Islet precursor cell (in vitro differentiated cells): ENCODE results near the gene GDPD3.
"Not testable (repeated sequence)": the region's sequence is repeated elsewhere in the genome, so short reads cannot be mapped to it uniquely, and the experiment has no call there.

Experiments used
- DNase-seq: peaks from one replicate; pipeline ENCODE4 v3.0.0-alpha.2; 2018

Gene GDPD3

GRCh38 chr16:30122604-30123160, 9.3 kb upstream of the GDPD3 start:
- DNase-seq, result no peak

DNA sequence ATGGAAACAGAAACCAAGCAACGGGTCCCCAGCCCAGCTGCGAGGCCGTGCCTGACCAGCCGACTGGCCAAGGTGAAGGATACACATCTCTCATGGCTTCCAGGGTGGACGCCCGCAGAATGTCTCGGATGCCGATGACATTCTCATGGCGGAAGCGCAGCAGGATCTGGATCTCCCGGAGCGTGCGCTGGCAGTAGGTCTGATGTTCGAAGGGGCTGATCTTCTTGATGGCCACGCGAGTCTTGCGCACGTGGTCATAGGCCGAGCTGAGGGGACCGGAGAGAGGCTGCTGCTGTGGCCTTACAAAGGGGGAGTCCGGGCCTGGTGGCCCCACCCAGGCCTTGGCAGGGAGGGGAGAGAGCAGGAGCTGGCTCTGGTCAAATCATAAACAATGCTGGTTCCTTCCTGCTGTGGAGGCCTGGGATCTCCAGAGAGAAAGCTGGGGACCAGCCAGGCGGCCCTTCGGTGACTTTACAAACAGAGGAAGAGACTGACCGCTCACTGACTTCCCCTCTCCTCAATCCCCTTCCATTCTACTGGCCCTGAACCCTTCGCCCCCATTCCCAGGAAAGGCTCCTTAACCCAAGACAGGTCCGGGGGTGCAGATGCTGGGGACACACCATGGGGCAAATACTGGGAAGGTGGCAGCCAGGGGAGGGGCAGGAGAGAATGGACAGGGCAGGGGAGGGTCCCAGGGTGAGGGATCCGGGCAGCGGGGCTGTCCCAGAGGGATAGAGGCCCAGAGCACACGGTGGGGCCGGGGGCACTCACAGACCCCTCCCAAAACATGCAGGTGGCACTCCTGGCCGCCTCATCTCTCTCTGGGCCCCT, 8.6 kb upstream of the GDPD3 start:
- no peak for DNase-seq

DNA sequence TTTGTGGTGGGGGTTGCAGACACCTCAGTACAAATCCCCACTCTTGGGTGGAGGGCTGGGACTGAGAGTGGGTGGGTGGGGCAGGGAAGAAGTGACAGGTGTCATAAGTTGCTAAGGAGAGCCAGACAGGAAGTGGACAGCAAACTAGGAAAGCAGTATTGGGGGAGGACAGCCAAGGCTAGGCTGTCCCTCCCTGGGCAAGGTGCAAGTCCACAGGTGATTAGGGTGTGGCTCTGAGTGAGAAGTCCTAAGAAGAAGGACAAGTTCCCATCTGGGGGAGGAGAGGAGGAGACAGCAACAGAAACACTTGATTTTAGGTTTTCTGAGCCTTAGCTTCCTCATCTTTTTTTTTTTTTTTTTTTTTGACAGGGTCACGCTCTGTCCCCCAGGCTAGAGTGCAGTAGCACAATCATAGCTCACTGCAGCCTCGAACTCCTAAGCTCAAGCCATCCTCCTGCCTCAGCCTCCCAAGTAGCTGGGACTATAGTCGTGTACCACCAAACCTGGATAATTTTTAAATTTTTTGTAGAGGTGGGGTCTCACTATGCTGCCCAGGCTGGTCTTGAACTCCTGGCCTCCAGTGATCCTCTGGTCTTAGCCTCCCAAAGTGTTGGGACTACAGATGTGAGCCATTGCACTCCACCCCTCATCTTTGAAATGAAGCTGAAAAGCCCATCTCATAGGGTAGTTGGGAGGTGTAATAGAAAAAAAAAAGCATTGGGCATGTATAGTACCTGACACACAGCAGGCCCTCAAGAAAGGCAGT, 7.2 kb upstream of the GDPD3 start:
- DNase-seq, result no peak

- no peak for DNase-seq
Observed at GRCh38 chr16:30119428-30119827, 6.1 kb upstream of the GDPD3 start.

DNA sequence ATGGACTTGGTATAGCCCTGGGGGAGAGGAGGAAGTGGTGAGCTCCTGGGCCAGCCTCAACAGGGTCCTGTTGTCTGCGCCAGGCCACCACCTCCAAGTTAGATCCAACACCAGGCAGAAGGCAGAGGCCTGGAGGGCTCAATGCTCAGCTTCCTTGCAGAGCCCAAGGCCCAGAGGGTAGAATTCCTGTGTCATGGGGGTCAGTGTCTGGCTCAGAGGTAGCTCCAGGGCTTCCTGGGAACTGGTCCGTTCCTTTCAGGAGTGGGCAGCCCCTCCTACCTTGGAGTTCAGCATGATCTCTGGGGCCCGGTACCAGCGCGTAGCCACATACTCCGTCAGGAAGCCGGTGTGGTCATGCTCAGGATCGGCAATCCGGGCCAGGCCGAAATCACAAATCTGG, 4.4 kb upstream of the GDPD3 start:
- DNase-seq, result peak; percentile 64

DNA sequence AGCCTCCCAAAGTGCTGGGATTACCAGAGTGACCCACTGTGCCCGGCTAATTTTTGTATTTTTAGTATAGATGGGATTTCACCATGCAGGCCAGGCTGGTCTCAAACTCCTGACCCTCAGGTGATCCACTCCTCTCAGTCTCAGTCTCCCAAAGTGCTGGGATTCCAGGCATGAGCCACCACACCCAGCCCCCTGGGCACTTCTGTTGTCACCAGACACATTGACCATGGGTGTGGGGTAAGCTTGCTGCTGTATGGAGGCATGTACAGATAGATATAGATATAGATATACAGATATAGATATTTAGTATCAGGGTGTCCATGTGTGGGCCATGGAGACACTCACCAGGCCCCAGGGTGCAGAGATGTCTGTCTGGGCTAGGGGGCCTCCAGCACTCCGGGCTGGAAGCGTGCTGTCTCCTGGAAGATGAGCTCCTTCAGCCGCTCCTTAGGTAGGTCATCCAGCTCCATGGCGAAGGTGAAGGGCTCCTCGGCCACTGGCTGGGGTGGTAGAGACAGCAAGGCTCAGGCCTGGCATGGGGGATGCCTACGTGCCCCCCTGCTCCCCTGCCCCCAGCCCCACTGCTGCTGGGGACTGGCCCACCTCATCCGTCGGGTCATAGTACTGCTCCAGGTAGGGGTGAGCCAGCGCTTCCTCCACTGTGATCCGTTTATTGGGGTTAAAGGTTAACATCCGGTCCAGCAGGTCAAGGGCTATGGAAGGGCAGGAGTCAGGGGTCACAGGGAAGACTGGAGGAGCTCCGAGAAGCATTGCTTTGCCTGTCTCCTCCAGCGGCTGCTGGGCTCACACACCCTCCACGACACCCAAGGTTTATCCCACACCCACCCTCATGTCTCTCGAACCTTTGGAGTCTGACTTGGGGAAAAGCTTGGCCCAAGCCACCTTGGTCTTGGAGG, 3.2 kb upstream of the GDPD3 start:
- no peak for DNase-seq

- DNase-seq, result no peak
Observed at GRCh38 chr16:30115238-30115637, 1.9 kb upstream of the GDPD3 start.

- not testable (repeated sequence) for DNase-seq
Observed at GRCh38 chr16:30114833-30115232, 1.5 kb upstream of the GDPD3 start.

DNA sequence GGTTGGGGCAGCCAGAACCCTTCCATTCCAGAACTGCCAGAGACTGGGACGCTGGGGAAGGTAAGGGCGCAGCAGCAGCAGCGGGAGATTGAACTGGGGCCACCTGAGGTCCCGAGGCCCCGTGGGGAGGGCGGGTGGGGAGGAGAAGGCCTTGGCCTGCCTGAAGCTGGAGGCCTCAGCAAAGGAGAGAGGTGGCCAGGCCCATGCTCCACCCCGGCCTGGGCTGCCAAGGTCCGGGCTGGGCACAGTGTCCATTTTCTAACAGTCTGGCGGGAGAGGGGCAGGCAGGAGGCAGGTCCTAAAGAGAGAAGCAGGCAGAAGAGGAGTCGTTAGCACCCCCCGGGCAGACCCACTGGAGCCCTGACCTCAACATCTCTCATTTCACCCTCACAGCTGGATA, 1.1 kb upstream of the GDPD3 start:
- DNase-seq, result no peak

- no peak for DNase-seq
Observed at GRCh38 chr16:30113711-30114333, 485 bp upstream of the GDPD3 start.

DNA sequence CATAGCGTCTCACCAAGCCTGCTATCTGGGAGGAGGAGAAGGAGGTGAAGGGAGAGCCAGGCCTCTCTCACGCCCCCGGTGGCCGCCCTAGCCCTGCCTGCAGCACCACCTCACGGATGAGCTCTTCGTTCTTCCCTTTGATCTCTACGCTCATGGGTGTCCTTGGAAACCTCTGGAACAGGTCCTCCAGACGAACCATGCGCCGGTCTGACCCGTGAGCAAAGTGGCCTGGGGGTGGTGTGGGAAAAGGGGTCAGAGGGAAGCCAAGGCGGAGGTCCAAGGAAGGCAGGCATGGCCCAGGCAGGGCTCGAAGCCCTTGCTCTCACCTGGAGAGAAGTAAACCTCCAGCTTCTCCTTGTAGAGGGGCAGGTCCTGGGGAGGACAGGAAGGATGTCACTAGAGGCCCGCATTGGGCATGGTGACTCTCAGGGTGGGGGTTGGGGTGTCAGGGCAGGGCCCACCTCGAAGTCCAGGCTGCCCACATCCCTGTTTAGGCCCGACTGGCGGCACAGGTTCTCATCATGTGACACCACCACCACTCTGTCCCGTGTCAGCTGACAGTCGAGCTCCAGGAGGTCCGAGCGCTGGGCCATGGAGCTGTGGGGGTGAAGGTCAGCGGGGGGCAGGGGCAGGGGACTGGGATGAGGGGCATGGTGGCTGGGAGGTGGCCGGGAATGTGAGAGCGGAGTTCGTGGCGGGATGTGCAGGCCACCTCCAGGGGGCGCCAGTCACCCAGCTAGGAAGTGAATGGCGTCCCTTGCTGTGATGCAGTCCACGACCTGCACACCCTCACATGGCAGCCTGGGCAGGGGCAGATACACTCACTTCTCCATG, 923 bp downstream of the GDPD3 start:
- peak; percentile 91 for DNase-seq

- DNase-seq, result peak; percentile 68
Observed at GRCh38 chr16:30110661-30111060, 2.7 kb downstream of the GDPD3 start.

DNA sequence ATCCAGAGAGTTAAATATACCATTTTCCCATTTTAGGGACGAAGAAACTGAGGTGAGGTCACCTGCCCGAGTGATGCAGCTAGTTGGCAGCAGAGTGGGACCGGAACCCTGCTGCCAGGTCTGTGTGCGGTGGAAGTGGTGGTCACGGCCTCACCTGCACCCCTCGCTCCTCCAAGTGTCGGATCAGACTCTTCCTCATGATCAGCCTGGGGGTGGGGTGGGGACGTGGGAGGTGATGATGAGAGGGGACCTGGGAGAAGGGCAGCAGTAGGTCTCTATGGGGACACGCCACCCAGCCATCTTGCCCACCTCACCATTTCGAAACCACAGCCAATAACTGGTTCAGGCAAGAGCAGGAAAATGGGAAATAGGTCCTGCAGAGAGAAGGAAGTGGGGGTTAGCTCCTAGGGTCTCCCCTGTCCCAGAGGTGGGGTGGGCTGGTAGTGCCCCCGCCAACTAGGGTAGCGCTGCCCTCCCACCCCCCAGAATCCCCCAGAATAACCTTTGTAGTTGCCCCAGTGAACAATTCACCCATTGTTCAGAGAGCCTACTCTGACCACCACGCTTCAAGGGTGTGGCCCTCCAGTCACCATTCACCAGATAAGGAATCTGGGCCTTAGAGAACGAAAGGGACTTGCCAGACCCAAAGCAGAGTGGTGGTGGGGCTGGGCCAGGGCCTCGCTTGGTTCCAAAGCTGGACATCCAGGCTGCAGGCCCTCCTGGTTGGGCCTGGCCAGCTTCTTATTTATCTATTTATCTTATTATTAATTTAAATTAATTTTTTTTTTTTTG, 5.1 kb downstream of the GDPD3 start:
- DNase-seq, result no peak

DNA sequence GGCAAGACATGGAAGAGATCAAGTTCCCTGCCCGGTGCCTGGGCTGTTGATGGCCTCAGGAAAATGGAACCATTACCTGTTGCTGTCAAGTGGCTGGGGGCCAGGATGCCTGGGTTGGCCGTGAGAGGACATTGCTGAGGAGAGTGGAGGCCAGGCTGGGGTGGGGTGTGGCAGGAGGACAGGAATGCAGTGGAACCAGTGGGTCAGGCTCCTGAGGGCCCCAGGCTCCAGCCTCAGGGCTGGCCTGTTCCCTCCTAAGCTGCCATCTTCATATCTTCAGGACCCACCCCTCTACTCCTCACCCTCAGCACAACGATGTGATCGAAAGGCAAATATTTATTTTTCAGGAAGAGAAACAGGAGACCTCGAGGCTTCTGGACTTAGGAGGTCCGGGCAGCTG, 8.8 kb downstream of the GDPD3 start:
- no peak for DNase-seq

DNA sequence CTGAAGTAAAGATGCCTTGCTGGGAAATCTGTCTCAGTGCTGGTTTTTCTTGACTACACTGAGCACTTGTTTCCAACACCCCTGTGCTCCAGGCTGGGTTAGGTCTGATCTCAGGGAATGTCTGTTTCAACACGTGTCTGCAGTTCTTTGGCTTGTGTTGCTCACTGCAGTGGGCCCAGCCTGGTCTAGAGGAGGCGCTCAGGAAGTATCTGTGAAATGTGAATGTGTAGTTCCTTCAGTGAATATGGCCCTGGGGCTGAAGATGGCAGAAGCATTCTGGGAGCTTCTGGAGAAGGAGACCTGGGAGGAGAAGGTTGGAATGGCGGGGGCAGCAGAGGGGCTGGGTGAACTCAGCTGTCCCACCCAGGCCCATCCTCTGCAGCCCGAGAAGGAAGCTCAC, 9.2 kb downstream of the GDPD3 start:
- DNase-seq, result no peak

- peak; percentile 95 for DNase-seq
Observed at GRCh38 chr16:30096862-30097563, 16.3 kb downstream of the GDPD3 start.

DNA sequence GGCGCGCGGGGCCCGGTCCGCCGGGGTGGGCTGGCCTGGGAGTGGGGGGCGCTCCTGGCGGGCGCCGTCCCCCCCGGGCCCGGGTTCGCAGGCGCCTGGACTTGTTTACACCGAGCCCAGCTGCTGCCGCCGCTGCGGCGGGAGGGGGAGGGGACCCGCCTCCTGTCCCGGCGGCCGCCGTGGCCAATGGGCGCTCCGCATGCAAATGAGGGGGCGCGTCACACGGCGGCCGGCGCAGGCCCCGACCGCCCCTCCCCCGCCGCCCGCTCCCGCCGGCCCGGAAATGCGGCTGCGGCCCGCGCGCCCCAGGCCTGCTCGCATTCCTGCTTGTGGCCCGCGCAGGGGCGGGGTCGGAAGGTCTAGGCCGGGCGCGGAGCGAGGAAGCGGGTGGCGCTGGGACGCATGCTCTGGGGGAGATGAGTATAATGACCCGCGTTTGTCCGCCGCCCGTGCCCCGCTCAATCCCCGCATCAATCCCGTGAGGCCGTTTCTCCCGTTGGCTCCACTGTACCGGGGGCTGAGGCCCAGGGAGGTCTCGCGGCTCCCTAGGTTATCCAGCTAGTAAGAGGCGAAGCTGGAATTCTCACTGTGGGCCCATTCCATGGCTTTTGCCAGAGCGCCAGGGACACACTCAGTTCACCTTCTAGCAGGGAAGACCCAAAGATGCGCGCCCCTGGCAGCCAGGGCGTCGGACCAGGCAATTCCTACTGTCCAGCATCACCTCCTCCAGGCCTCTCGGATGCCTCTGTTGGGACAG, 17.1 kb downstream of the GDPD3 start, which contains the start of gene YPEL3:
TSS of gene YPEL3 (minus strand) at position 109 of the 757 bp plus-strand sequence. CDS start 731 bp downstream, outside the sequence.
- DNase-seq, result peak; percentile 97

GRCh38 chr16:30095166-30096078, 17.9 kb downstream of the GDPD3 start:
- DNase-seq, result no peak
